Activated CD4-positive, alpha-beta memory T cell treated with anti-CD3 and anti-CD28 coated beads for 36 hours (primary cell): ENCODE measurements around the gene GAS6. TPM values are rescaled to one million over a fixed set of nuclear protein-coding genes. Genes with fewer than 3 reads are reported as not detected.

ENCODE experiments used
- CTCF ChIA-PET: fragments of 350-600 bp; sonication (Branson Sonifier 250); formaldehyde crosslinking; loops from one replicate; lab custom pipeline; 2021; ENCODE audit warnings: antibody characterized with exemption, inconsistent platforms; lab: Charles Lee
- POLR2A ChIA-PET: fragments of 350-600 bp; sonication (Branson Sonifier 250); formaldehyde crosslinking; loops from one replicate; lab custom pipeline; 2021; ENCODE audit warnings: antibody characterized with exemption; lab: Charles Lee
- DNase-seq: peaks from one replicate; pipeline ENCODE4 v3.0.0-alpha.2; 2020
- H3K27ac Mint-ChIP-seq: one replicate; pipeline ENCODE4 v1.8.0; 2021; ENCODE audit warnings: mixed read lengths
- H3K27me3 Mint-ChIP-seq: one replicate; pipeline ENCODE4 v1.8.0; 2021; ENCODE audit warnings: mixed read lengths
- H3K36me3 Mint-ChIP-seq: one replicate; pipeline ENCODE4 v1.8.0; 2021; ENCODE audit warnings: mixed read lengths
- H3K4me1 Mint-ChIP-seq: one replicate; pipeline ENCODE4 v1.8.0; 2021; ENCODE audit warnings: low read depth, mixed read lengths
- H3K4me3 Mint-ChIP-seq: one replicate; pipeline ENCODE4 v1.8.0; 2021; ENCODE audit warnings: mild to moderate bottlenecking, mixed read lengths
- H3K9me3 Mint-ChIP-seq: one replicate; pipeline ENCODE4 v1.8.0; 2021; ENCODE audit warnings: mixed read lengths
- intact Hi-C: fragments of 100-400 bp; cut with micrococcal nuclease; formaldehyde crosslinking; loops from one replicate; pipeline ENCODE4 v1.15.1; 2023
- total RNA-seq, 2 experiments: library from RNA; stranded (reverse); gene quantifications; one replicate each; pipeline ENCODE4 v1.2.3, GENCODE V29; 2021

GAS6 gene
- total RNA-seq, 2 experiments from 2014 or later = 1.5 TPM

DNA sequence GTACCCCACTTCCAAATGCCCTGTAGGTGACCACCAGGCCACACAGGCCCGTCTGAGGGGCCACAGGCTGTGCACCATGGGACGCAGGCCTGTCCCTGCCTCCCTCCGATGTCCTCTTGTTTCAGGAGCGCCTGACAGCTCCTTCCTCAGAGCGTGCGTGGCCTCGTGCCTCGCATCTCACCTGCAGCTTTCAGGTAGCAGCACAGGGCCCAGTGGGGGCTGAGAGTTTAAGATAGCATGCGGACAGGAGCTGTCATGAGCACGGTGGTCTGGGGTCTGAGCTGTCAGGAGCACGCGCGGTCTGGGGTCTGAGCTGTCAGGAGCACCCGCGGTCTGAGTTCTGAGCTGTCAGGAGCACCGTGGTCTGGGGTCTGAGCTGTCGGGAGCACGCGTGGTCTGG is 40.1 kb downstream of the GAS6 start:
- CTCF ChIA-PET = no interaction called here
- no peaks in the 10 kb centered on the region for H3K4me1 Mint-ChIP-seq
- POLR2A ChIA-PET = no interaction called here
- H3K36me3 Mint-ChIP-seq = peaks cover 4% of the 10 kb centered on the region
- no peaks in the 10 kb centered on the region for H3K9me3 Mint-ChIP-seq
- intact Hi-C loops = no loop called here
- no peaks in the 10 kb centered on the region for H3K27me3 Mint-ChIP-seq
- no peak overlapping the region for H3K4me3 Mint-ChIP-seq
- H3K27ac Mint-ChIP-seq = no peak overlapping the region
- DNase-seq = no peak

GRCh38 chr13:113822956-113823744 is 40.7 kb downstream of the GAS6 start:
- intact Hi-C loops = no loop called here

GRCh38 chr13:113822266-113822665 is 41.6 kb downstream of the GAS6 start:
- POLR2A ChIA-PET = no interaction called here
- CTCF ChIA-PET = no interaction called here
- H3K9me3 Mint-ChIP-seq = no peaks in the 10 kb centered on the region

More at GRCh38 chr13:113822956-113823744, 40.7 kb downstream of the GAS6 start:
- ChIA-PET POLR2A (no interaction called here), CTCF (no interaction called here)
- no peaks in the 10 kb centered on the region for H3K27me3 Mint-ChIP-seq
- peaks cover 4% of the 10 kb centered on the region for H3K36me3 Mint-ChIP-seq
- no peaks in the 10 kb centered on the region for H3K4me1 Mint-ChIP-seq
- no peaks in the 10 kb centered on the region for H3K9me3 Mint-ChIP-seq
- no peak overlapping the region for H3K4me3 Mint-ChIP-seq
- DNase-seq = no peak
- H3K27ac Mint-ChIP-seq = no peak overlapping the region

GRCh38 chr13:113821847-113822246 is 42.0 kb downstream of the GAS6 start:
- Mint-ChIP-seq H3K36me3 (peaks cover 2% of the 10 kb centered on the region), H3K27ac (no peak overlapping the region), H3K4me3 (no peak overlapping the region), H3K9me3 (no peaks in the 10 kb centered on the region), H3K4me1 (peaks cover 5% of the 10 kb centered on the region), H3K27me3 (peaks cover under 1% of the 10 kb centered on the region)
- ChIA-PET CTCF (no interaction called here), POLR2A (no interaction called here)
- DNase-seq = no peak
- intact Hi-C loops = no loop called here

More at GRCh38 chr13:113822266-113822665, 41.6 kb downstream of the GAS6 start:
- Mint-ChIP-seq H3K4me3 (no peak overlapping the region), H3K36me3 (no peaks in the 10 kb centered on the region), H3K27ac (no peak overlapping the region), H3K27me3 (no peaks in the 10 kb centered on the region), H3K4me1 (peaks cover 2% of the 10 kb centered on the region)
- no peak for DNase-seq
- intact Hi-C loops = no loop called here

DNA sequence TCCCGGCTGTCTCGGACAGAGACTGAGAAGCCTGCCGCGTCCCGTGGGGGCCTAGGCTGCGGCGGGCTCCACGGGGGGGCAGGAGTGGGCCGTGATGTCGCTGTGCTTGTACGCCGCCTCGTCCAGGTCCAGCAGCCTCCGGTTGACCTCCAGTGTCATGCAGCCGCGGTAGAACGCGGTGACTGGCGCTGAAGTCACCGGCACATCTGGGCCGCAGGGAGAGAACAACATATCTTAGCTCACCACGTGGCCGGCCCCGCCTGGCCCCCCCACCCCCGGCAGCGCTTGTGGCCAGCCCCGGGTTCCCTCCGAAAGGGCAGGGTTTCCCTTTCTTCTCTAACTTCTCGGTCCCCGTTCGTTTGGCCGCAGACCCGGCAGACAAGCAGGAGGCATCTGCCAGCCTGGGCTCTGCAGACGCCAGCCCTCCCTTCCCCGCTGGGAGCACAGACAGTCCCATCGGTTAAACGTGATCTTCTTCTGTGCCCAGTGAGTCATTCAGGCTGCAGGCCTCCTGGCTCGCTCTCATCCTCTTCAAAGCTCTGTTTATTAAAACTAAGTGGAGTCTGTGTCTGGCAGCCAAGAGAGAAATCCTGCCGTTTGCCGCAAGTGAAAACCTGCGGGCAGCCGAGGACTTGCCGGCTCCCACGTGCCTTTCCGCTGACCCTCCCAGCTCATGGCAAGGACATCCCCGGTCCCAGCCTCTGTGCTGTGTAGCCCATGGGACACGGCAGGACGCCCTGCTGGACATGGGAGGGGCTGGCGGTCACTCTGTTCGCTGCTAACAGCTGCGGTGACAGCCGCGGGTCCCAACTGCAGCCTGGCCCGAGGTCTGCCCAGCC is 42.8 kb downstream of the GAS6 start:
- no peak overlapping the region for H3K27ac Mint-ChIP-seq

DNA sequence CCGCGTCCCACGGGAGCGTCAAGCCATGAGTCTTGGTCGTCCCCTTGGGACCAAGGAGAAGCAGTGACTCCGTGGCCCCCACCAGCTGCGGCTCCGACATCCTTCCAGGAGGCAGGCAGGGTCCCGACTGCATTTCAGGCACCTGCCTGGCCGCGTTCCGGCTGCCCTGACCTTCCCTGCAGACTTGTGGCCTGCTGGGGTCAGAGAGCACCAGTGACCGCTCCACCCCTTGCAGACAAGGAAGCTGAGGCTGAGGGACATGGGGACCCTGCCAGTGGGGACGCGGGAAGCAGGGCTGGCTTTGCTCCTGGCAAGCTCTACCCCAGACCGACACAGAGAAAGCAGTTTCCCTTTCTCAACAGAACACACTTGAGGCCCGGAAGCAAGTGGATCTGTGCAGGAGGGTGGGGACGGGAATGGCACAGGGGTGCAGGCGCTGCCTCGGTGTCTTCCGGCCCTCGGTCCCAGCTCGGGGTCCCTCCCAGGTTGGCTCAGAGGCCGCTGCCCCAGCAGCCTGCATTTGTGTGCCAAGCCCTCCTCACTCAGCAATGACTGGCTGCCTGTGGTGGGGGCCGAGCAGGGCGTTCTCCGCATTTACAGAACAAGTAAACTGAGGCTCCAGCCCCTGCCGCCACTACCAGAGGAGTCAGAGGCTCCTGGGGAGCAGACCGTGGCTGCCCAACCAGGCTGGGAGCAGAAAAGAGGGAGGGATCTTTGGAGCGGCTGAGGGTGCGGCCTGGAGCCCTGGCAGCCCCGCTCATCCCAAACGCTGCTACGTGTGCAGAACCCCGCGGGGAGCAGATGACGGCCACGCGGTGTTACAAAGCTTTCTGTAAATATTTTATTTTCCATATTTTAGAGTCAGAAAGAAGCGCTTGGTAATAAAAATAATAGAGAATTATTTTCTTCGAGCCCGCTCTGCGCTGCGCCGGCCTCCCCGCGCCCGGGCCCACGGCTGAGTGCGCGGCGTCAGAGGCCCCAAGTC is 43.9 kb downstream of the GAS6 start:
- Mint-ChIP-seq H3K36me3 (peaks cover 2% of the 10 kb centered on the region), H3K9me3 (no peaks in the 10 kb centered on the region), H3K27me3 (peaks cover 2% of the 10 kb centered on the region), H3K27ac (no peak overlapping the region), H3K4me3 (no peak overlapping the region), H3K4me1 (peaks cover 19% of the 10 kb centered on the region)
- ChIA-PET CTCF (no interaction called here), POLR2A (no interaction called here)
- DNase-seq = no peak
- intact Hi-C loops = loop anchor here (10.0 kb wide), 1 partner anchor 305 kb away; no protein-coding TSS in a partner anchor

More for the DNA sequence above, 42.8 kb downstream of the GAS6 start:
- H3K27me3 Mint-ChIP-seq = peaks cover 2% of the 10 kb centered on the region
- POLR2A ChIA-PET = no interaction called here
- no peaks in the 10 kb centered on the region for H3K9me3 Mint-ChIP-seq
- no peak for DNase-seq
- H3K4me1 Mint-ChIP-seq = peaks cover 13% of the 10 kb centered on the region
- intact Hi-C loops = no loop called here
- H3K36me3 Mint-ChIP-seq = peaks cover 2% of the 10 kb centered on the region
- no peak overlapping the region for H3K4me3 Mint-ChIP-seq
- CTCF ChIA-PET = no interaction called here

- CTCF ChIA-PET = no interaction called here
Observed at GRCh38 chr13:113819341-113819730, 44.5 kb downstream of the GAS6 start.

GRCh38 chr13:113818700-113819295 is 45.1 kb downstream of the GAS6 start:
- DNase-seq = no peak
- H3K27ac Mint-ChIP-seq = no peak overlapping the region
- POLR2A ChIA-PET = no interaction called here
- CTCF ChIA-PET = no interaction called here
- peaks cover 2% of the 10 kb centered on the region for H3K27me3 Mint-ChIP-seq
- intact Hi-C loops = loop anchor here (10.0 kb wide), 1 partner anchor 306 kb away; no protein-coding TSS in a partner anchor
- no peak overlapping the region for H3K4me3 Mint-ChIP-seq
- H3K9me3 Mint-ChIP-seq = no peaks in the 10 kb centered on the region
- H3K4me1 Mint-ChIP-seq = peaks cover 19% of the 10 kb centered on the region
- H3K36me3 Mint-ChIP-seq = peaks cover 2% of the 10 kb centered on the region

More at GRCh38 chr13:113819341-113819730, 44.5 kb downstream of the GAS6 start:
- Mint-ChIP-seq H3K4me1 (peaks cover 19% of the 10 kb centered on the region), H3K36me3 (peaks cover 2% of the 10 kb centered on the region), H3K4me3 (no peak overlapping the region), H3K27ac (no peak overlapping the region), H3K9me3 (no peaks in the 10 kb centered on the region), H3K27me3 (peaks cover 2% of the 10 kb centered on the region)
- intact Hi-C loops = loop anchor here (10.0 kb wide), 1 partner anchor 305 kb away; no protein-coding TSS in a partner anchor
- POLR2A ChIA-PET = no interaction called here
- no peak for DNase-seq

DNA sequence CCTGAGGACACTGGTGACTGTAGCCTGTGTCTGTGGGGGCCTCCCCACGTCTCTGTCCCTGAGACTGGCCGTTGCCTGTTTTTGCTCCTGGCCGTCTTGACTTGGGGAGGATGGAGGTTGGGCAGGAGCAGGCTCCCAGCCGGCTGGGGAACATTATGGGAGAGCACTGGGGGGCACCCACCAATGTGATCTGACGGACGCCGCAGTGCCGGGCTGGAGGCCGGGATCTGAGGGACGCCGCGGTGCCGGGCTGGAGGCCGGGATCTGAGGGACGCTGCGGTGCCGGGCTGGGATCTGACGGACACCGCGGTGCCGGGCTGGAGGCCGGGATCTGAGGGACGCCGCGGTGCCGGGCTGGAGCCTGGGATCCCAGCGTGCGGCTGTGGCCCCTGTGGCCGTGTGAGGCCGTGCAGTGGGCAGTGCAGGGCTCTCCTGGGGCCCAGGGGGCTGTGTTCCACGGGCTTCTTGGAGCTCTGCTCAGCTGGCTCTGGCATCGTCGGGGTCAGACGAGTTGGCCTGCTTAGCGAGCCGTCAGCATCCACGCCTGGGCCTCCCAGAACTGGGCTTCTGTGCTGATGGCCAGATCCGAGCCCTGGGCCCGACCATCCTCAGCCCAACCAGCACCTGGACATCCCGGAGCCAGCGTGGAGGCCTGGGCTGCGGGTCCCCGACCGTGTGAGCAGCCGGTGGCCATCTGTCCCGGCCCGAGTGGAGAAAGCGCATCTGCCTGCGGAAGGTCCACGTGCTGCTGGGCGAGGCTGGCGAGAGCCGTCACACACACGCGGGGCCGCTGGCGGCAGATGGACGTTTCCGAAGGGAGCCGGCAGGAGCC is 45.8 kb downstream of the GAS6 start:
- peaks cover 2% of the 10 kb centered on the region for H3K36me3 Mint-ChIP-seq
- peaks cover 19% of the 10 kb centered on the region for H3K4me1 Mint-ChIP-seq
- peaks cover 2% of the 10 kb centered on the region for H3K27me3 Mint-ChIP-seq
- H3K9me3 Mint-ChIP-seq = no peaks in the 10 kb centered on the region
- no peak overlapping the region for H3K4me3 Mint-ChIP-seq
- intact Hi-C loops = loop anchor here (1.0 to 10.0 kb wide), 3 partner anchors 87 to 408 kb away; no protein-coding TSS in a partner anchor
- ChIA-PET CTCF (no interaction called here), POLR2A (no interaction called here)
- no peak for DNase-seq
- H3K27ac Mint-ChIP-seq = no peak overlapping the region

GRCh38 chr13:113816946-113817859 is 46.7 kb downstream of the GAS6 start:
- intact Hi-C loops = loop anchor here (1.0 to 10.0 kb wide), 3 partner anchors 88 to 409 kb away; no protein-coding TSS in a partner anchor
- Mint-ChIP-seq H3K4me3 (peak overlapping the region; percentile 92), H3K36me3 (peaks cover 2% of the 10 kb centered on the region), H3K27ac (peak overlapping the region; percentile 51), H3K4me1 (peaks cover 19% of the 10 kb centered on the region), H3K9me3 (no peaks in the 10 kb centered on the region), H3K27me3 (peaks cover 2% of the 10 kb centered on the region)
- peak; percentile 91 for DNase-seq
- ChIA-PET POLR2A (no interaction called here), CTCF (interaction anchor here (0.6 to 1.3 kb wide), 5 partner anchors 11 to 412 kb away, joined by 3 to 4 read pairs (median 3); no protein-coding TSS in a partner anchor)
